ENCODE measurements around the gene TAF10.

The TAF10 gene

DNA sequence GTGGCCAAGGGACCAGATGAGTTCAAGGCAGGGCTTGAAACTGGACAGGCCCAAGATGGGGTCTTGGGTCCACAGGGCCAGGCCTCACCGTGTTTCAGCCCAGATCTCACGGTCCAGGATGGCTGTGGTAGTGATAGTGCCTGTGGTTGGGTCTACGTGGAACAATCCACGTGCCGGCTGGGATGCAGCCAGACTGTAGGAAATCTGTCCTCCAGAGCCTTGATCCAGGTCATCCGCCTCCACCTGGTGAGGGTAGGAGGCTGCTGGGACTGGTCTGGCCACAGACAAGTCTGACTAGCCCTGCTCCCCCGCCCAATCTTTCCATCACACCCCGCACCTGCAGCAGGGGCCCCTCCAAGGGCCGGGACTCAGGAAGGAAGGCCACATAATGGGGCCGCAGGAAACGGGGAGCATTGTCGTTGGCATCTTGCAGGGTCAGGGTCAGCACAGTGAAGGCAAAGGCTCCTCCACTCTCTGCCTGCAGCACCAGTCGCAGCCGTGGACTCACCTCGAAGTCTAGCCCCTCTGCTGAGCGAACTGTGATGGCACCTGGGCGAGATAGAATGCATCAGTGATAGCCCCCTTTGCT, 13.9 kb upstream of the TAF10 start:
- FAIRE-seq: no peak
- DNase-seq (ENCODE audit: insufficient read length, low spot score): no peak

DNA sequence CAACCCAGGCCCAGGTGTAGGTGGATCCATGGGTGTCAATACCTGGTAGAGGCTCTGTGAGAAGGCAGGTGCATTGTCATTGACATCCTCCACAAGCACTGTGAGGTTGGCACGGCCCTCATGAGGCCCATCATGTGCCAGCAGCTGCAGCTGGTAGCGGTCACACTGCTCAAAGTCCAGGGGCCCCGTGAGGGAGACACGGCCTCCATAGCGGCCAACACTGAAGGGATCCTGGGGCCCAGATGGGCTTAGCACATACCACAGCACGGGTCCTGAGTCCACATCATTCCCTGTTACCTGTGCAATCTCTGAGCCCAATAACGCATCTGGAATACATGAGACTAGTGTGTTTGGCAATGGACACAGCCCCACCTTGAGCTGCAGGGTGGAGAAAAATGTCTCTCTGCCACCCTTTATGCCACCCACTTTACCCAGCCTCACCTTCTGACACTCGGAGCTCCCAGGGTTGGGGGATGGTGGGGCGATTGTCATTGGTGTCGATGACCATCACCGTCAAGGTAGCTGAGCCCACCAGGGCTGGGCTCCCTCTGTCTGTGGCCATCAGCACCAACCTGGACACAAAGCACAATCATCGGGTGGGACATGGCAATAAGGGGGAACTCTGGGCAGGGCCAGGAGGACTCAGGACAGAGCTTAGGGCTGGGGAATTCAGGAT, 13.3 kb upstream of the TAF10 start:
- no peak for FAIRE-seq
- no peak for DNase-seq (ENCODE audit: insufficient read length, low spot score)

DNA sequence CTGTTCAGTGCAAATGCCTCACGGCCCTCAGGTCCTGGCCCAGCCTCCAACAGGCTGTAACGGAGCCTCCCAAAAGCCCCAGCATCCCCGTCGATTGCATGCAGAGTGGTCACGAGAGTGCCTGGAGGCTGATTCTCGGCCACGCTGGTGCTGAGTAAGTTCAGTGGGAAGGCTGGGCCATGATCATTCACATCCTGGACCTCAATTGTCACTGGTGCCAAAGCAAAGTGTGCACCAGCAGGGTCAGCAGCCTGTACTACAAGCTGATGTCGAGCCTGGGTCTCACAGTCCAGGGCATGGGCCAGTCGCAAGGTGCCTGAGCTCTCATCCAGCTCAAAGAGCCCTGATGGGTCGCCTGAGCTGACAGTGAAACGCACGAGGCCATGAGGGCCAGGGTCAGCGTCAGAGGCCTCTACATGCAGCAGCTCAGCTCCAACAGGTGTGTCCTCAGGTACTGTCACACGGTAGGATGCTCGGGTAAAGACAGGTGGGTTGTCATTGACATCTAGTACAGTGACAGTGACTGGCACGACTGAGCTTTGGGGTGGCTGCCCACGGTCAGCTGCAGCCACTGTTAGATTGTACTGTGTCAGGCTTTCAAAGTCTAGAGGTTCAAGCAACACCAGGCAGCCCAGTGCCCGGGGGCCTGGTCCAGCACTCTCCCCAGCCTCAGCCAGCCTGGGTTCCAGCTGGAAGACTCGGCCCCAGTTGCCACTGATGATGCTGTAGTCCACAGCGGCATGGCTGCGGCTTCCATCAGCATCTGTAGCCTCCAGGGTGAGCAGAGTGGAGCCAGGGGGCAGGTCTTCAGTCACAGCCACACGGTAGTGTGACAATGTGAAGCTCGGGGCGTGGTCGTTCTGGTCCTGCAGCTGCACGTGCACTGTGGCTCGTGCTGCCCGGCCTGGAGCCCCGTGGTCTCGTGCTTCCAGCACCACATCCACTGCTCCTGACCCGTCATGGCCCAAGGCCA, 11.7 kb upstream of the TAF10 start:
- no peak for DNase-seq (ENCODE audit: insufficient read length, low spot score)
- no peak for FAIRE-seq

DNA sequence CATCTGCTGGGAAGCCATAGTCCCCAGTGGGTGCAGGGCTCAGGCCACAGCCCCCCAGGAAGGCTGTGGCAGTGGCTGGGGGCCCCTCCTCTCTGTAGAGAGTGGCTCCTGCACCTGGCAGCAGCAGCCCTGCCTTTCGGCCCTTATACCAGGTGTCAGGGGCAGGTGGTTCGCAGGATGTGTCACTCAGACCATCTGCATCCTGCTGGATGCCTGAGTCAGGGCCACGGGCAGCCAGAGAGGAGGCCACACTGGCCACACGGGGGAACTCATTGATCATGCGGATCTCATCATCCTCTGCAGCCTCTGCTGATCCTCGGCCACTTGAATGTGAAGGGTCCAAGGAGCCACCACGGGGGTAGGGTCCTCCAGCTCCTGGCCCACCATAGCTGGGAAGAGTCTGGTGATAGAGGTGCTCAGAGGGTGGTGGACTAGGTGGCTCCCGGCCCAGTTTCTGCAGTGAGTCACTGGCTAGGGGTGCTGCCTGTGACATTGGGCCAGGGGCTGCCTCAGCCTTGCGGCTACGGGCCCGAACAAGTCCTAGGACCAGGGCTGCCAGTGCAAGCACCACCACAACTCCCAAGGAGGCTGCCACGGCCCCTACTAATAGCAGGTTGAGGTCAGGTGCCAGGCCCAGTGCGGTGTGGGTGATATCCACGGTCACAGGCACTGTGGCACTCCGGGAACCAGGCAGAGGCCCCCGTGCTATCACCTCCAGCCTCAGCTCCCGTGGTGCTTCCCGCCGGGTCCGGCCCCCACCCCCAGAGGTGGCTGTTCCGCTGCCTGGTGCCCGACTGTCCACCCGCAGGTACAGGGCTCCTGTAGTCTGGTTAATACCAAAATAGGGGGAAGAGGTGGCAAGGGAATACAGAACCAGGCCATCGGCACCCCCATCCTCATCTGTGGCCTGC, 10.5 kb upstream of the TAF10 start:
- FAIRE-seq (no peak), DNase-seq (ENCODE audit: insufficient read length, low spot score) (no peak)

DNA sequence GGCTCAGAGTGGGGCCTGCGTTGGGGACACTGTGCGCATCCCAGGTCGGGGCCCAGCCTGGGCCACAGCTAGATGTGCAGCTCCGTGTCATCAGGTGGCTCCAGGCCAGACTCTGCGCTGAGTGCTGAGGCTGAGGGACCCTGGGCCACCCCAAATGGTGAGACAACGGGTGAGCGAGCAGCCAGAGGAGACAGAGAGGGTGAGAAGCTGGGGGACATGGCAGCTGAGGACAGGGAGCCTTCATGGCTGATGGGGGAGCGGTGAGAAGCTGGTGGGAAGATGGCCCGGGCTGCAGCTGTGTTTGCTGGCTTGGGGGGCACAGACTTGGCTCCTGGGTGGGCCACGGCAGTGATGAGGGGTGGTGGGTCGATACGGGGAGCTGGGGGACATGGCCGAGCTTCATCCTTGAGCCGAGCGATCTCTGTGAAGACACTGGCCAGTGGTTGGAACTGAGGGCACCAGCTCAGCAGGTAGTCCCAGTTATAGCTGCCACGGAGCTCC, 9.7 kb upstream of the TAF10 start:
- no peak for FAIRE-seq
- DNase-seq (ENCODE audit: insufficient read length, low spot score): no peak

DNA sequence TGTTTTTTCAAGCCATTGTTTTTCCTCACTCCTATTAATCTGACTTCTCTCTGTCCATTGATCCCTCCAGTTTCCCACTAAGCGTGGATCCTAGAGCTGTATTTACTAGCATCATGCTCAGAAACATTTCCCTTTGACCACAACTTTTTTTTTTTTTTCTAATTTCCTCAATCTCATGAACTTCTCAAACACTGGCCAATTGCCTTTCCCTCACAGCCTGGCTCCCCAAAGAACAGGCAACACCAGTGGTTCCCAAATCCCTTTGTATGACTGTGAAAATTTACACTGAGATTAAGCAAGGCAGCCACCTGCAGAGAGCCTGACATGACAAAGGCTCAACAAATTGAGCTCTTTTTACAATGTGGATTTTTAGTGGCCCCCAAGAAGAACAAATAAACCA, 8.6 kb upstream of the TAF10 start:
- FAIRE-seq (no peak), DNase-seq (ENCODE audit: insufficient read length, low spot score) (no peak)

DNA sequence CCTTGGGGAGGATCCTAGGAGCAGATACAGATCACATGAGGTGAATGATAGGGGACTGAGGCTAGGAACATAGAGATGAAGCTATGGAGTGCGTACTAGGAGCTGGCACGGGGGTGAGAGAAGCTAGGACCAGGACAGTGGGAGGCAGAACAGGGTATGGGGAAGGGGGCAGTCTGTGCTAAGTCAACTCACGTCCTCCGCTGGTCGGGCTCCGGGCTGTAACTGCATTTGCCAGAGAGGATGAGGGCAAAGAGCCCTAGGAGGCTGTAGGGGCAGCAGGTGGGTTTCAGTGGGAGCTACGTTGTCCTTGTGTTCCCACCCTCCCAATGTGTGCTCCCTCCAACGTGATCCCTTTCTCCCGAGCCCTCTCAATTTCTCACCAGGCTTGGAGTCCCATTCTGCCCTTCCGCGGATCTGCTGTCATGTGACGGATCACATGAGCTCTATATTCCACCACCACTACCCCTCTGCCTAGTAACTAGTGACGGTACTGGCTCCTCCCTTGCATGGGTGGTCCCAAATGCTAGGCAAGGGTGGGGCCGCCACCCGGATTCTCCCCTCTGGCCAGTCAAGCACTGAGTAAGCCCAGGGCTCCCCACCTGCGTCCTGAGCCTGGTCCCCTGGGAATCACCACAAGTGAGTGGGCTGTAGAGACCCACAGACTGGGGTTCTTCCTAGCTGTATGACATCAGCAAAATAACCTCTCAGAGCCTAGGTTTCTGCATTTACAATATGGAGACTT, 7.2 kb upstream of the TAF10 start, which contains the start of gene TPP1:
Gene TPP1, minus strand, starts transcription at position 419 of the 742 bp plus-strand sequence. Its CDS starts 22 bp downstream, at position 397.
- peak; percentile 98 for DNase-seq (ENCODE audit: insufficient read length, low spot score)
- peak; percentile 97 for FAIRE-seq

DNA sequence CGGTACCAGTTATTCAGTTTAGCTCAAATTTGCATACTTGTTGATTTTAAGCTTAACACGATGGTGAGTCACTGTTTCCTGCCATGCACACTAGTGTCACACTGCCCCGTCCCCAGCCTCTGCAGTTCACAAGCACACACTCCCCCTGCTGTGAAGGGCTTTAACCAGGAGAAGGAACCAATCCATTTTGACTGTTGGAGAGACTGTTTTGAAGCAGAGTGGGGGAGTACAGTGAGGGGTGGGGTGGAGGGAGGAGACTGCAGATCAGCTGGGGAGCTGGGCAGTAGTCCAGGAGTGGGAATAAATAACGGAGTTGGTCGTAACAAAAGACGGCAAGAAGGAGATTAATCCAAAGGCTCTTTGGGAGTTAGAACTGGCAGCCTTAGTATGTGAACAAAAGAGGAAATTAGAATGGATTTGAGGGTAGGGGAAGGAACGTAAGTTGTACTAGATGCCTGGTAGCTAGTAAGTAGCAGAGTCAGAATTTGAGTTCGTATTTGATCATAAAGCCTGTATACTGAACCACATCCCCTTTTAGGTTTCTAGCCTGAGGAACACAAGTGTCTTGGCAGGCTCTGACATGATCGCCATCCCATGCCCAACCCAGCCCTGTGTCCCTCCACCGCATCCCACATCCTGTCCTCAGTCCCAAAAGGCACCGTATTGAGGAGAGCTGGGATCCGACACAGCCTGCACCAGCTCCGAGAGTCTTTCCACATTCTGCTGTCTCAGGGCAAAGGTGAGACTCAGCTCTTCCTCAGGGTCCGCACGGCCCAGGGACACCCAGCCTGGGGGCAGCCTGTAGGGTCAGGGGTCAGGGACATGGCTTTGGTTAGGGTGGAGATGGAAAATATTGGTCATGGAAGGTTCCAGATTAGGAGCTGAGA, 6.3 kb upstream of the TAF10 start:
- FAIRE-seq (no peak), DNase-seq (ENCODE audit: insufficient read length, low spot score) (no peak)

DNA sequence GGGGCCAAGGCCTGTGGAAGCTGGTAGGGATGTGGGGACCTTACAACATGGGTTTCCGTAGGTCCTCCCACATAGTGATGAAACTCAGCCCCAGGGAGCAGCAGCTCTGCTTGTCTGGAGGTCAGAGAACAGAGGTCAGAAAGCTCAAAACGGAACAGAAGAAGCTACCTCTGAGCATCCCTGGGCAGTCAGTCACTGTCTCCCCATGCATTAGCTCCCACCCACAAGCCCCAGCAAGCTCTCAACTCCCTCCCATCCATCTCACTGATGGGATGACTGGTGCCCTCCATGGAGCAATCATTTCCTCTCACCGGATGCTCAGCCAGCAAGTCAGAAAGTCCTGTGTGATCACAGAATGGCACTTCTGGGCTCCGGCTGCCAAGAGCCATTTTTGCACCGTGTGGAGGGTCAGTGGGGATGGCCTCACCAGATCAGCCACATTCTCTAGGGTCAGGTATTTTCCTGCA, 5.3 kb upstream of the TAF10 start:
- DNase-seq (ENCODE audit: insufficient read length, low spot score): no peak
- no peak for FAIRE-seq

DNA sequence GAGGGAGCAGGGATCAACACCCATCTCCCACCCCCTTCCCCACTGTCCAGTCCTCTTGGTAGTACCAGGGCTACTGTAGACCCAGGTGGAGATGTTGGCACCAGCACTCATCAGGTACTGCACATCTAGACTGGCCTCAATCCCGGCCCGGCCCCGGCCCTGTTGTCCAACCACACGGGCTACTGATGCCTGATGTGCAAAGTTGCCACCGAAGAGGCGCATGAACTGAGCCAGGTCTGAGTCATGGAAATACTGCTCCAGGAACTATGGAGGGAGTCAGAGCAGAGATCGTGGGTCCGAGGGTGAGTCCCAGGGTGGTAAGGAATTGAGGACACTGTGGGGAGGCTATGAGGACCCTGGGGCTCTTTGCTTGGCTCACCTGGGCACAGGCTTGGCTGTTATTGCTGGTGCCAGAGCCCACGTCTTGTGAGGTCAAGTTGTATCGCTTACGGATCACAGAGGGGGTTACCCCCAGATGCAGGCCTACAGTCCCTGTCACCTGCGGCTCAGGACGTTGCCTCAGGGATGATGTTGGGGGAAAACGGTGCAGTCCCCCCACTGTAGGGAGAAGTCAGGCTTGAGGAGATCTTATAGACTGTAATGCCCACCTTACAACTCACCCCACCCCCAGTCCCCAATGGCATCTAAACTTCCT, 4.7 kb upstream of the TAF10 start:
- no peak for DNase-seq (ENCODE audit: insufficient read length, low spot score)
- FAIRE-seq: no peak

DNA sequence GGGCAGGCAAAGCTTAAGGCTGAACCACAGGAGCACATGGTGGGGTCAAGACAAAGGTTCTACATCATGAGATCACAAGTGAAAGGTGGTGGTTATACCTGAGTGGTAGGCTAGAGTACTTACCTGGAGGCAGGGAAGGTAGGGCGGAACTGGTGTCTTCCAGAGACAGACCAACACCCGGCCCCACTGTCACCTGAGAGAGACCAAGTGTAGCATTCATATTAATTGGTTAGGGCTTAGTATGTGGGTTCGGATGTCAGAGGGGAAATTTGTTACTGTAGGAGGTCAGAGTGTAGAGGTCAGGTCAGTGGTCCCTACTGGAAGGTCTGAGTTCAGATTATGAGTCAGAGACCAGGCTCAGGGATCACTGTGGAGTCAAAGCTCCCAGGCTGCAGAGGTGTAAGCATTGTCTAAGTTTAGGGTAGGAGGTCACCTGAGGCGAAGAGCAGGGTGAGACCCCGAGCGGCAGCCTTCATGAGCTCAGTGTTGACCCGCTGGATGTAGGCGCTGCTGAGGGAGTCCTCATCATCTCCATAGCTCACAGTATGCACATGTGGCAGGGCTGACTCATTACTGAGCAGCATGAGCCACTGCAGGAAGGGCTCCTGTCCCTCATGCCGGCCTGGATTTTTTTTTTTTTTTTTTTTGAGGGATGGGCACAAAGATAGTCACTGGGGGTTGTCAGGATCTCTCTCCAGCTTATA, 4.0 kb upstream of the TAF10 start:
- DNase-seq (ENCODE audit: insufficient read length, low spot score): no peak
- FAIRE-seq: no peak

DNA sequence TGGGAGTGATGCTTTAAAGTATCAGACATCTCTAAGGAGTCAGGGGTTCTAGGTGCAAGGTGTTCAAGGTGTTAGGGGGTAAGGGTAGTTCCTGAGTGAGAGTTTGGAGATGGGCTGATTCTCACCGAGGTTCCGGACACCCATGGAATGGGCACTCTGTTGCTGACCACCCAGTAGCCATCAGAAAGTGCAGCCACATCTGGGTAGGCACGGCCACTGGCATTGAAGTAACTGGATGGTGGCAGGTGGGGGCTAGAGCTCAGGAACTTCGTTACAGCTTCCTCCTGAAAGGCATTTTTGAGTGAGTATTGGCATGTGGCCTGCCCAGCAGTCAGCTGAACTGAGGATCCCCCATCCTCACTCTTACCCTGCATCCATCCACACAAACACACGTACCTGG, 3.0 kb upstream of the TAF10 start:
- FAIRE-seq: no peak

DNA sequence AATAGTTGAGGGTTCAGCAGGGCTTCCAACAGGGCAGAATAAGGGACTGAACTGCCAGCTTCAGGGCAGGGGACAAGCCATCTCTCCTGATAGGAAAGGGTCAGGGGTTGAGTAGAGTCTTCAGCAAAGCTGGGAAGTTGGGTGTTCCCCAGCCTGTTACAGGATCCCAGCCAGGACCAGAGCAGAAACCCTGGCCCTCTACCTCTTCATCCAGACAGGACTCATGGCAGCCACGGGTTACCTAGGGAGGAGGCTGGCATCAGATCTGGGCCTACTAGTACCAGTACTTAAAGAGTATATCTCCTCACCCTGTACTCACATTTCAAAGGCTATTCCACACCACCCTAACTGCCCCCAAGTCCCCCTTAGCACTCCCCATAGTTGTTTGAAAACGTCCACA, 2.4 kb upstream of the TAF10 start:
- DNase-seq (ENCODE audit: insufficient read length, low spot score) (no peak), FAIRE-seq (no peak)

More for the DNA sequence above, 3.0 kb upstream of the TAF10 start:
- no peak for DNase-seq (ENCODE audit: insufficient read length, low spot score)

DNA sequence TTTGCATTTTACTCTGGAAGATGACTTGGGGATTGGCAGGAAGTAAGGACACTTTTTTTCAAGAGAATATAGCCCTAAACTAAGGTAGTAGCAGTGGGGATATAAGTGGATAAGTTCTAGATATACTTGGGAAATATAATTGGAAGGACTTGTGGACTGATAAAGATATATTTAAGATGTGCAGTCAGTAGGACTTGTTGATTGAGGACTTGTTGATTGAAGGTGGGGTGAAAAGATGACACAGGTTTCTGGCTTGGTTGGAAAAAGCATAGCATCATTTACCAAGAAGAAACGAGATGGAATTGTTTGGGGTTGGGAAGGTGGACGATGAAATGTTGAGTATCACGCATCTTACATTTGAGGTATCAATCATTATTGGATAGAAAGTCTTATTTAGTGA, 1.5 kb upstream of the TAF10 start:
- FAIRE-seq: no peak

DNA sequence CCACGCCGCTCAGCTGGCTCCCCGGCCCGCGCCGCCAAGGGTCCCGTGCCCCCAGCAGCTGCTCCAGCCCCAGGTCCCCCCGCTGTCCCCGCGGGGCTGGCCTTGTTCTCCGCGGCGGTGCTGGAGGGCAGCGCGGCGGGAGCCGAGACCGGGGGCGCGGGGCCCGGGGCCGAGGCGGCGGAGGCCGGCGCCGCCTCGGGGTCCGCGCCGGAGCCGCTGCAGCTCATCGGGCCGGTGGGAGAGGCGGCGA, 128 bp downstream of the TAF10 start:
- FAIRE-seq: no peak
- no peak for DNase-seq (ENCODE audit: insufficient read length, low spot score)

More for the DNA sequence above, 1.5 kb upstream of the TAF10 start:
- no peak for DNase-seq (ENCODE audit: insufficient read length, low spot score)

DNA sequence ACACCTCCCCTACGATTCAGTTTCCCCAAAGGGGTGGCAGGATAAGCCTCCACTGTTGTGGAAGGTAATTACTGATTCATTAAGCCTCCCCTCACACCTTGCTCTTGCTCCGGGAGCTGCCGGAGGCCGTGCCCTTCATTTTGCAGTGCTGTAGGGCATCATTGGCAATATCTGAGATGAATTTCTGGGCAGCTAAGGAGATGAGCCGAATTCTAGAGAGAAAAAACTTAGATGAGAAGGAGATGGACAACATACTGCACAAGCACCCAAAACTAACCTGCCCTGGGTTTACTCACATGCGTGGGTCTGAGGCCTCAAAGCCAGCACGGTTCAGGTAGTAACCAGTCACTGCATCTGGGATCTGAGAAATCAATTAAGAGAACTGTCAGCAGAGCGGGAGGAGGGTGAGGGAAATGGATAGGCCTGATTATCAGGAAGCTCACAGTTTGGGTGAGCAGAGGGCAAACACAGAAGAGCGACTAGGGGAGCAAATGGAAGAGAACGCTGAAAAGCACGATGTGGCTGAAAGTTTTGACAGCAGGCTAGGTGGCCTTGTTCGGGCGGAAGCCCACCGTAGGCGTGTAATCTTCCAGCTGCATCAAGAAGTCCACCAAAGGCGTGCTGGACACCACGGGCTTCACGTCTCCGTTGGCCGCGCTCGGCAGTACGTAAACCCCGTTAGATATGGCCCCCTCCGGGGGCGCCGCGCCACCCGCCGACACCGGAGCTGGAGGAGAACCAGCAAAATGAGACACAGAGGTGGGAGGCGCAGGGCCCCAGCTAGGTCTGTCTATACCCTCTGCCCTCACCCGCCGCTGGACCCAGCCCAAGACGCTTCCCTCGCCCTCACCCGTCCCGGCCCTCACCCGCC, 689 bp downstream of the TAF10 start:
- FAIRE-seq (no peak), DNase-seq (ENCODE audit: insufficient read length, low spot score) (no peak)

DNA sequence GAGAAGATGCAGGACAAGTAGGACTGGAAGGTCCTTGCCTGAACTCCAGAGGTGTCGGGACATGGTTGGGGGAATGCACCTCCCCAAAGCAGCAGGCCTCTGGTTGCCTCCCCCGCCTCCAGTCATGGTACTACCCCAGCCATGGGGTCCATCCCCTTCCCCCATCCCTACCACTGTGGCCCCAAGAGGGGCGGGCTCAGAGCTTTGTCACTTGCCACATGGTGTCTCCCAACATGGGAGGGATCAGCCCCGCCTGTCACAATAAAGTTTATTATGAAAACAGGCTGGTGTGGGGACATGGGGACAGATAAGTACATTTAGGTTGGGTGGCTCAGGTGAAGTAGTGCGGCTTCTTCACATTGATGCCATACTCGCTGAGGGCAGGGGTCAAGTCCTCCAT, 1.4 kb downstream of the TAF10 start:
- DNase-seq (ENCODE audit: insufficient read length, low spot score) (no peak), FAIRE-seq (no peak)
